Hippocampal formation (tissue), 2 donors: Measurements from ENCODE around the gene TBC1D22B.
A peak's percentile ranks its signal among the peaks of the same experiment; 100 is the strongest.
"Not testable (repeated sequence)": the region's sequence is repeated elsewhere in the genome, so short reads cannot be mapped to it uniquely, and the experiment has no call there.

Experiments used
- DNase-seq, 2 donors: peaks; one replicate each; lab custom pipeline; 2025; lab: John Stamatoyannopoulos, UW

TBC1D22B gene

DNA sequence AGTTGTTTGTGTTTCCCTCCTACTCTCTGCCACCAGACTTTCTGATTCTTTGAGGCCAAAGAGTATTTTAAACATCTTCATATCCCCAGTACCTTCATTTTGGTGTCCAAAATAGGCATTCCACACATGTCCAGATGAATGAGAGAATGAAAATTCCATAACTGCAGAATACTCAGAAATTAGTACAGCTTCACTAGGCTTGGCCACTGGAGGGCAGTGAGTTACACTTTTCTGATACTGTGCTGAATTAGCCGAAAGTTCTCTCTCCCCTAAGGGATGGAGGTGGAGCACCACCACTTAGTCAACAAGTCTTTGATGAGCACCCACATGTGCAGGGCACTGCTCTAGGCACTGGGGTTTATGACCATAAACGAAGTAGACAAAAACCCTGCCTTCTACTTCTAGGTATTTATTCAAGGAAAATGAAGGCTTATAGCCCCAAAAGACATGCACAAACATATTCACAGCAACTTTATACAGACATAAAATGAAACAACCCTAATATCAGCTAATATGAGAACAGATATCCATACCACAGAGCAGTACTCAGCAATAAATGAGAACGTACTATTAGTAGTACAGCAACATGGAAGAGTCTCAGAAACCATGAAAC is 46.4 kb downstream of the TBC1D22B start:
- peak in 1 of 2 donors; percentile 17 for DNase-seq

DNA sequence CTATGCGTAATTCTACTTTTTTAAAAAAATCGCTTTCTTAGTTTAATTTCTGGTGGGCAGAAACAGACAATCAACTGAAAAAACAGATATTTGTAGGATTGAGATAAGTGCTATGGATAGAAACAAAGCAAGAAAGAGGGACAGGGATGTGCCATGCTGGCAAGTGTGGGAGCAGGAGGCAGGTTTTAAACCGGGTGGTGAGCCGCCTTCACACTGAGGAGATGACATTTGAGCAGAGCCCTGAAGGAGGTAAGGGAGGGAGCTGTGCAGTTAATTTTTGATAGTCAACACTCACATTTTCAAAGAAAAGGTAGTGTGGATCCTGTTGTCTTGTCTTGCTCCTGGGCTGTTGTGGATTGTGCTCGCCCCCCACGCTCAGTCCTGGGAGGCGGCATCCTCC is 47.2 kb downstream of the TBC1D22B start:
- no peak for DNase-seq

DNA sequence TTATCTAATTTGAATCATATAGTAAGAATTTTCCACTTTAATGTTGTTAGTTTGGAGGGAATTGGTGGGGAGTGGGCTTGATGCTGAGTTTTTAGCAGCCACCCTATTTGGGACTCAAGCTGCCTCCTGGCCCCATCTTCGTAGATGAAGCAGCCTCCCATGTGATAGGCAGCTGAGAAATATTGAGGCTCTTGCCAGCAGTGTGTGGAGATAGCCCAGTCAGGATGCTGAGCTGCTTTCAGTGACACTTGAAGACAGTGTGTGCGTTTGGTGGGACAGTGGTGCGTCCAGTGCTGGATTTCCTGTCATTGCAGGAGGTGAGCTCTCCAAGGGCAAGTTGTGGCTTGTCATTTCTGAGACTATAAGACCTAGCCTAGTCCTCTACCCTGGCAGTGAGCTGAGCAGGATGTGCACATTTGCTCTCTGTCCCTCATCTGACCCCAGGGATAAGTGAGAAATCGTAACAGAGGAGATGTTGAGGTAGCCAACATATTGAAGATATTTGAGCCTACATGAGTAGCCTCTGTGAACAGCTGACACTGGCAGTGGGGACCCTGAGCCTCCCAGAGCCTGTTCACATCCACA is 48.4 kb downstream of the TBC1D22B start:
- no peak for DNase-seq

DNA sequence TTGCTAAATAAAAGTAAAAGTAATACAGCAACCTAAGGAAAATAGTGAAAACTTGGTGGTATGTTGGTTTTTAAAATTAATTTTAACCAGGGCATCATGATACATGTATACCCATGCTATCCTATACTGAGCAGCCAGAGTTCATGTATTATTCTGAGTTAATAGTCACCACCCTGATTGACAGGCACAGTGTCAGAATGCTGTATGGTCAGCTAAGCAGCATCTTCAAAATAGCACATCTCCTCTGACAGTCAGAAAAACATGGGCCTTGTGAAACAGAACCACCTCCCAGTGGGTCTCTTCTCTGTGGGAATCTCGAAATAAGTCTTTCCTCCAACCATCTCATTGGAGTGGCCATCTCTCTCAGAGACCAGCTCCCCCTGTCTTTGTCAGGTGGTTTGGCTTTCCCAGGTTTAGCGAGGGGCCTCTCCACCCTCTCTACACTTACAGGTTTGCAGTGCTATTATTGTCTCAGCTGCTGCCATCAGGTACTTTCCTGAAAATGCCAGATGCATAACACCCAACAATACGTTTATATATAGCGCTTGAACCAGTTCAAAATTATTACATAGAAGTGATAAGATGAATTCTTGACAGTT is 49.2 kb downstream of the TBC1D22B start:
- DNase-seq = no peak

DNA sequence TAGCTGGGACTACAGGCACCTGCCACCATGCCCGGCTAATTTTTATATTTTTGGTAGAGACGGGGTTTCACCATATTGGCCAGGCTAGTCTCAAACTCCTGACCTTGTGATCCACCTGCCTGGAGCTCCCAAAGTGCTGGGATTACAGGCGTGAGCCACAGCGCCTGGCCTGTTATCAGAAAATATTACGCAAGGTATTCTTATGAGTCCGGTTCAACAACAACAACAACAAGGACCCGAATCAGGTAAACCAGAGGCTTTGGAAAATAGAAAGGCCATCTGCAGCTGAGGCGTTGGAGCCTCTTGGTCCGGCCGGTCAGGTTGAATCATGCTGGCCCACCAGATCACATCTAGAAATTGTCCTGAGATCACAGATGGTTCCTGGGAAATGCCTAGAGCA is 49.9 kb downstream of the TBC1D22B start:
- DNase-seq = not testable (repeated sequence)

DNA sequence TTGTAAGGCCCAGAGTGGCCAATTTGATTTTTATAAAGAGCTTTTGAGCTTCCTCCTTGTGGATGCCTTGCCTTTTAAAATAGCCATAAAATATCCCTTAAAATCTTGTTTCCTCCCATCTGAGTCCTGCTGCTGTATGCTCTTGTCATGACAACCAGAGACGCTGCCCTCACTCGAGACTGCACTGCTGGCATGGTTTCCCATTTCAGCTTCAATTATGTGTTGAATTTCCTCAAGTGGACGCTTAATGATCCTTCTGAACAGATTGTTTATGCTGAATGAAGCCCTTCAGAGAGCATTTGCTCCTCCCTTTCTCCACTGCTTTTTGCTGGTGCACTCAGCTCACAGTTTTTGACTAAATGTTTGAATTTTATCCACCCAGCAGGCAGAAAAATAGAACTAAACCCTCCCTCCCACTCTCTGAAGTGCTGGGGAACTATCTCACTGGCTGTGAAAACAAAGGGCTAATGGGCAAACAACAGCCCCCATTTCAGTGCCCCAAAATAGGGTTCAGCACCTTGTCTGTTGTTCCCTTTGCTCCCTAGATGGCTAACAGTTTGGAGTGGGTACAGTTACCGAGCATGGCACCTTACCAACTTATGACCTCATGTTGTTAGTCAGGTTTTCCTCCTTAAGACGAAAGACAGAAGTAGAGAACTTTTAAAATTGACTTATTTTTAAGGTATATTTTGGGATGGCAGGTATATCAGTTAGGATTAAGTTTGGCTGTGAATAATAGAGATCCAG is 50.7 kb downstream of the TBC1D22B start:
- DNase-seq = no peak

DNA sequence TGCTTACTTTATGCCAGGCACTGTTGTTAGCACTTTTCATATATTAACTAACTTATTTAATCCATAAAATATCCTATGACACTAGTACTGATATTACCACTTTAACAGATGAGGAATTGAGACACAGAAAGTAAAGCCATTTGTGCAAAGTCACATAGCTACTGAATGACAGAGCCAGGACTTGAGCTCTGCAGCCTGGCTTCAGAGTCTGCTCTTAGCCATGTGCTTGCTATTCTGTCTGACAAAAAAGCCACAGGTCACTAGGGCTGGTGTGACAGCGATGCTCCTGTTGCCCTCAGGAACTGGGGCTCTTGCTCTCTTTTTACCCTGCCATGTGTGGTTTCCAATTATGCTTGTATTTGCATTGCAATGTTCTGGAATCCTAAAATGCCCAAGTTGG is 51.5 kb downstream of the TBC1D22B start:
- no peak for DNase-seq

DNA sequence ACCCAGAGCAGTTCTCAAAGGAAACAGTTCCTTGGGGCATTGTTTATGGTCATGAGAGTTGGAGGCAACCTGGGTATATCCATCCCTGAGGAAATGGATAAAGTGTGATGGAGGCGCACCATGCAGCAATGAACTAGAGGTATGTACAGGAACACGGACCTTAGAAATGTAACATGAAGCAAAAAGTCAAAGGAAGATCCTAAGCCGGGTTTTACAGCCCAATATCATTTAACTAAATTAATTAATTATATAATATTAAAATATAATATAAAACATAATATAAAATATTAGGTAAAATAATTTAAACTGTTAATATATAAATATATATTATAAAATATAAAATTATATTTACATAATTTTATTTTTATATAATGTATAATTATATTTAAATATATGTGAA is 52.1 kb downstream of the TBC1D22B start:
- no peak for DNase-seq

DNA sequence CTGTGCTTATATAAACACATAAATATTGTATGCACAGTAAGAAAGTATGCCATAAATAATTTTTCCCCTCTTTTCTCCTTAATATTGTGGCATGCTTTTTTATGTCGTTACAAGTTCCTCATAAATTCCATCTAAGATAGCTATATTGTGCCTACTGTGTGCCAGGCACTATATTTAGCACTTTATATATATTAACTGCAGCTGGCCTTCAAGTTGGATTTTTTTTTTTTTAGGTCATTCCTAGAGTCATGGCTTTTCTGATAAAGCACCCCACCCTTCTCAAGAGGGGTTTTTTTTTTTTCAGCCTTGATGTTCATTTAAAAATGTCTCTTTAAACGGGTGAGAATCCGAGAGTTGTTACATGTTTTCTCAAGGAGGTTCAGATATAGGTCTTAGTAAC is 53.4 kb downstream of the TBC1D22B start:
- DNase-seq = no peak

DNA sequence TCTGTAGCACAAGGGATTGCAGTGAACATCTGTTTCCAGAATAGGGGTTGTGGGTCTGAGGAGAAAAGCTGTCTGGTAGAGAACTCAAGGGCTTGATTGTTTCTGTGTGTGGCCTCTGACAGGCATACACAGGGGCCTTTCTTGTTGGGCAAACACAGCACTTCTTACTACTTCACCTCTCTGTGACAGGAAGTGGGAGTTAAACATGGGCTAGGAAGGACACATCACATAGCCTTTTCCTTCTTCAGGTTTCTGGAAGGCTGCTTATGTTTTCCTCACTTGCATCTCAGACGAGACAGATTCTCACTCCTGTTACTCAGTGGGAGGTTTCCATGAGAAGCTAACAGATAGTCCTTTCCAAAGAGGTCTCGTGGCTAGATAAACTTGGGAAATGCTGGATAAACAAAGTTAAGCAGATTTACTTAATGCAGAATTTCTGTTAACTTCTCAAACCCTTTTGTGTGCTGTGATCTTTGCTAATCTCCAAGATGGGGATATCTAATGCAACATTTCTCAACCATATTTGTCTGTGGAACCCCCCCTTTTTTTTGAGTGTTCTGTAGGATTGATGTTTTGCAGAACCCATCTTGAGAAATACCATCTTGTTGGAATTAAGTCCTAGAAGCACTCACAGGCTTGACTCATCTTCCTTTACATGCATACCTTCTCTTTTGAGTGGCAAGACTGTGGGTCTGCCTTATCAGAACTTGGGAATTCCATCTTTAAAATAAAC is 54.3 kb downstream of the TBC1D22B start:
- no peak for DNase-seq

DNA sequence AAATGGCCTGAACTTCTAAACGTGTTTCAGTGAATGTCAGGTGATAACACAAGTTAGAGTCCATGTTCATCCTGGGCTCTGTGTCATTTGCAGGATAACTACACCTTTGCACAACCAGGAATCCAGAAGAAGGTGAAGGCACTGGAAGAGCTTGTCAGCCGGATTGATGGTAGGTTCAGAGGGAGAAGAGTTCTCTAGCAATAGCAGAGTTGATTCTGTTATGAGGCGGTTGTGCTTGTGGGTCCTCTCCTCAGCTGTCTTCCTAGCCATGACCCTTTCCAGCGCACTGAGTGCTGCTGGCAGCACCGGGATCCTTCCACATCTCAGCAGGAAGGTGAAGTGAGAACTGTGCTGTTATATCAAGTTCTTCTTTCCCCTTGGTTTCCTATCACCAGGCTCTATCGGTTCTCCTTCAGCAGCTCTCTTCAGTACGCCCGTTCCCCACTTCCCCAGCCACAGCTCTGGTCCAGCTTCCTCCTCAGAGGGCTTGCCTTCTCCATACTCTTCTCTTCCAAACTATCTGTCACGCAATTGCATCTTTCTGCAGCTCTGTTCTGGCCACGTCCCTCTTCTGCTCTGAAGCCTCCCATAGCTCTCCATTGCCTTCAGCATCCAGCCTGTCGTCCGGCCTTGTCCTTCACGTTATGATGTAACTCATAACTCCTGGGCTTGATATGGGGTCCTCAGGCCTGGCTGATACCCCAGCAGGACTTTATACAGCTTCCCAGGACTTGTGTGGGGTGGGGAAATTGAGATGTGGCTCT is 56.3 kb downstream of the TBC1D22B start:
- DNase-seq = no peak

DNA sequence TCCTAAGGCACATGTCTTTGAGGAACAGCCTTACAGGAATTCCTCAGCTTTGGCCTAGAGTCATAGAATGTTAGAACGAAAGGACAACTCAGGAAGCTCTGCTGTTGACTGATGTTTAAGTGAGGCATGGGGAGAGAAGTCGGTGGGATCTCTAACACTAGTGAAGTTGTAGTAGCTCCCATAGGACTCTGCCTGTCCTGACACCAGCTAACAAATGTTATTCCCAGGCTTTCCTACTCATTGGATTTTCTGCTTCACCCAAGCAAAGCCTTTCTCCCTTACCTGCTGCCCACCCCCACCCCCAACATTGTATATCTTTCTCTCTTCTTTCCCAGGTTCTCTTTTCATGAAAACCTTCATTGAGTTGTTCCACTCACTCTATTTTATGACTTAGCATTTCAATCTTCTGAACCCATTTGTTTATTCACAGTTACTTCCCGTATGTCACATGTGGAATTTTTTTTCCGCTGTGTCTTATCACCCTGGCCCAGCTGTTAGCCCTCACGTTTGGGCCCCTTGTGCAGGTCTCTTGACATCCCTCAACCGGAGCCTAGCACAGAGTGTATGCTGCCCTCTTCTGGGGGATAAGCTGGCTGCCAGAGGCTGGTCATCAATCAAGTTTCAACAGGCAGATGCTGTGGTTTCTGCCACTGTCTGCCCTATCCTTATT is 57.0 kb downstream of the TBC1D22B start:
- DNase-seq = peak in 1 of 2 donors; percentile 17

DNA sequence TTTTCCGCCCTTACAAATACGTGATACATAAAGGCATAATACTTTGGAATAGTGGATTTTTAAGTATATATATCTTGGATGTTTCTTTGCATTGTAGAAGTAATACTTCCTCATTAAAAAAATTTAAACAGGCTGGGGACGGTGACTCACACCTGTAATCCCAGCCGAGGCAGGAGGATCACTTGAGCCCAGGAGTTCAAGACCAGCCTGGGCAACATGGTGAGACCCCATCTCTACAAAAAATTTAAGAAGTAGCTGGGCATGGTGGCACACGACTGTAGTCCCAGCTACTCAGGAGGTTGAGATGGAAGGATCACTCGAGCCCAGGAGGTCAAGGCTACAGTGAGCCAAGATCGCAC is 57.6 kb downstream of the TBC1D22B start:
- DNase-seq = no peak

DNA sequence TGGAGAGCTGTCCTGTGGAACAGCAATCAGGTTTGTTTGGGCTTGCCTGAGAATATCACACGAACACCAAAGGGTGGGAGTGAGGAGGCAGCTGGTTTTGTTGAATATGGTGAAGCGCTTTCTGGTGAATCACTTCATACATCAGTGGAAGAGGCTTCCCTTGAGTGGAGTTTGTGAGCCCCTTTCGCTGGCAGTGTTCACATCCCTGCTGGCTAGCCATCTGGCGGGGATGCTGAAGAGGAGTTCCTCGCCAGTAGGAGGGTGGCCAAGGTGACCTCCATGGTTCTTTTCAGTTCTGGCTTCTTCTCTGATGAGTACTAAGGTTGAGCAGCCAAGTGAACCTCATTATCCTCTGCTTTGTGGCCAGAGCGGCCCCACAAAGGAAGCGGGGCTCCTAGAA is 58.5 kb downstream of the TBC1D22B start:
- no peak for DNase-seq

DNA sequence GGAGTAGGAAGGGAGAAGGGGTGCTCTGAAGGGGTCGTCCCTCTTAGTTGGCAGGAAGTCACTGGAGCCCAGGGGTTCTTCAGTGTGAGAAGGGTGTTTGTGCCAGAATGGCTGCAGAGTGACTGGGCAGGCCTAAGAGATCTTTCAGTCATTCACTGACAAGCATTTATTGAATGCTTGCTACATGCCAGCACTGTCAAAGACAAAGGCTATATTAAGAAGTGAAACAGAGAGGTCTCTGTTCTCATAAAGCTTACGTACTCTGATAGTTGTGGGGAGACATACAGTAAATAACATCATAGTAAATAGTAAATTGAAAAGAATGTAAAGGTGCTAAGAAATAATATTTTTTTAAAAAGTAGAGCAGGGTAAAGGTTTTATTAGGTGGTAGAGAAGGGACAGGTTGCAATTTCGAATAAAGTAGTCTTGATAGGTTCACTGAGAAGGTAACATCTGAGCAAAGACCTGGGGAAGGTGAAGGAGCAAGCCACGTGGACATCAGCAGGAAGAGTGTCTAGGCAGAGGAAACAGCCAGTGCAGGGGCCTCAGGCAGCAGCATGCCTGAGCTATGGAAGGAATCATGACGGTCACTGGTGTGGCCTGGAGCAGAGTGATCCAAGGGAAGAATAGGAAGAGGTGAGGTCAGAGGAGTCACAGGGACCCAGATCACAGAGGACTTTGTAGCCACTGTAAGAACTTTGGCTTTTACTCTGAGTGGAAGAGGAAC is 59.9 kb downstream of the TBC1D22B start:
- no peak for DNase-seq

DNA sequence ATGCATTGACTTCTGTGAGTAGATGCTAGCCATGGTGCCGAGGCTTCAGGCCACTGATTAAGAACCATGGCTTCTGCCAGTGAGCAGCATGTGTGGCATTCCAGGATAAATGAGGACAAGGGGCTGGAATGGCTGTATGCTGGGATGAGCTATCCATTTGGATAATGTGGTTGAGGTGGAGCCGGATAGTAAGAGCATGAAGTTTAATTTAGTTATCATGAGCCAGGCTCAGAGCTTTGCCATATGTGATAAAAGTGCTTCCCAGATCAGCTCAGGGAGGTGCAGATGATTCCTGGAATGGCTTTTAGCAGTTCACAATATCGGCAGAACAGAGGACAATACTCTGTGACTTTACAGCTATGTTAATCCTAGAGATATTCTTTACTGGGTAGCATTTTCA is 61.6 kb downstream of the TBC1D22B start:
- no peak for DNase-seq

DNA sequence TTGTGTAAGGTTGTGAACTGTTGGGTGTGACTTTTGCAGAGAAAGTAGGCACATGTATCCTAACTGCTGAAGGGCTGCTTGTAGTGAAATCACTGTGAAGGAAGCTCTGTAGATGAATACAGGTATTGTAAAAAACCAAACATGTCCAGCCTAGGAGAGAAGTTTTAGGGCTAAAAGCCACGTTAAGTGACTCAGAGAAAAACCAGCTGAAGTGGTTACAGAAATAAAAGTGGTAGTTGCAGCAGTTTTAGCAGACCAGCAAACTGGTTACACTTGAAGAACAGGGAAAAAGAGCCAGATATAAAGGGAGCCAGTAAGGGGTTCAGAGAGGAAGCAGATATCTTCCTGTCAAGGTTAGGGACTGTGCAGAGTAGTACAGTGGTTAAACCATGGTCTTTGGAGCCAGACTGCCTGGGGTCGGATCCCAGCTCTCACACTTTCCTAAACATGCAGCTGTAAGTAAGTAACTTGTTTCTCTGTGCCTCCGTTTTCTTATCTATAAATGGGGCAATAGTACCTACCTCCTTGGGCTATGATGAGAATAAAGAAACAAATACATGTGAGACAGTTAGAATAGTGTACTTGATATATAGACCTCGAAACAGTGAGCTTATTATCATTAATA is 62.4 kb downstream of the TBC1D22B start:
- DNase-seq = no peak

DNA sequence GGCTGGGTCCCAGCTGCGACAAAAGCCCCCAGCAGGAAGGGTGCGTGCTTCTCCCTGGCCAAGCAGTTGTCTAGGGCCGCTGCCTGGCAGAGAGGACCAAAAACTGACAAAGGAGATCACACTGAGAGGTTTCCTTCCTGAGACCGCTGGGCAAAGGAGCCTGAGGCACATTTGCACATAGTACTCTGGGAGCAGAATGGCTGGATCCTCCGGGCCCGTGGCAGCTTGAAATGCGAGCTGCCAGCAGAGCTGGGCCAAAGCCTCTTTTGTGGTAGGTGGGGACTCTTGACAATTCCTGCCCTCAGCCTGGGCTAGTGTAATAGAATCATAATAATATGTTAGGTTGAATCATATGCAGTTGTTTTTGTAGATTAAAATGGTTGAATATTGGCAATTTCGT is 63.1 kb downstream of the TBC1D22B start:
- DNase-seq = no peak

DNA sequence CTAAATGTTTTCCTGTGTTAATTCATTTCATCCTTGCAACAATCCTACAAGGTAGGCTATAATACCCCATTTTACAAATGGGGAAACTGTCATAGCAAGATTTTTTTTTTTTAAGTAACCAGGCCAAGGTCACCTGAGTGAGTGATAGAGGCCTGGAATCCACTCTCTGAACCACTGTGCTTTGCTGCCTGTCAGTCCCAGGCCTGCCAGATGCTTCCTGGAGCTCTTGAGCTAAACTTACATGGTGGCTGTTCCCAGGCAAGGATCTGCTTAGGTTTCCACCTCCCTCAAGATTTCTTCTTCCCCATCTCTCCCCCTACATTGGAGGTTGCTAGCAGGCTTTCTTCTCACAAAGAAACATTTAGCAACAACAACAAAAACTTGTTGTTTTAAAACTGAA is 63.5 kb downstream of the TBC1D22B start:
- DNase-seq = no peak
